Vagina (tissue), 2 donors: ENCODE measurements around the gene ALS2CL.

ENCODE experiments used
- POLR2A ChIP-seq, 2 donors: fragments of 450-650 bp; IDR thresholded peaks; one replicate each; pipeline ENCODE4 v1.6.1; 2017; ENCODE audit warnings: antibody characterized with exemption in 2 of 2, mild to moderate bottlenecking in 2 of 2, moderate library complexity in 2 of 2
- TF ChIP-seq, protein P1 (sequence below), 3 experiments: fragments of 450-650 bp in 2 of 3; fragments of 200-600 bp in 1 of 3; sonication (generic) in 1 of 3; IDR thresholded peaks; one replicate each; pipeline ENCODE4 v1.5.1; 2017 to 2019; ENCODE audit warnings: antibody characterized with exemption in 3 of 3, mild to moderate bottlenecking in 2 of 3, moderate library complexity in 2 of 3

DNA sequence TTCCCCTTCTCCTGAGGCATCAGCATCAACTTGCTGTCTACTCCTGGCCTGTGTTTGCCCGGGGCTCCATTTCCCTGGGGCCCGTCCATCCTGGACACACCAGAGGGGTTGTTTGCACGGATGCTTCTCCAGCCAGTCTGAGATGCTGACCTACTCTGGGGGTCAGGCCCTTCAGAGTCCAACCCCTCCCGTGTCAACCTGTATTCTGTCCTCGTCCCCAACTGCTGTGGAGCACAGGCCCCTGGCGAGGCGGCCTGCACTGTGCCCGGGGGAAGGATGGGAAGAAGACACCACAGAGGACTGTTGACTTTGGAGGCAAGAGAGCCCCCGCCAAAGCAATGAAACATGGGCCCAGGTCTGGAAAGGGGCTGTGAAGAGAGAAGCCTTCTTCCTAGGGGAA, 25.8 kb downstream of the ALS2CL start:
- TF ChIP-seq POLR2A (IDR thresholded peaks at IDR 0.05), result no peak
- TF ChIP-seq, protein P1, sequence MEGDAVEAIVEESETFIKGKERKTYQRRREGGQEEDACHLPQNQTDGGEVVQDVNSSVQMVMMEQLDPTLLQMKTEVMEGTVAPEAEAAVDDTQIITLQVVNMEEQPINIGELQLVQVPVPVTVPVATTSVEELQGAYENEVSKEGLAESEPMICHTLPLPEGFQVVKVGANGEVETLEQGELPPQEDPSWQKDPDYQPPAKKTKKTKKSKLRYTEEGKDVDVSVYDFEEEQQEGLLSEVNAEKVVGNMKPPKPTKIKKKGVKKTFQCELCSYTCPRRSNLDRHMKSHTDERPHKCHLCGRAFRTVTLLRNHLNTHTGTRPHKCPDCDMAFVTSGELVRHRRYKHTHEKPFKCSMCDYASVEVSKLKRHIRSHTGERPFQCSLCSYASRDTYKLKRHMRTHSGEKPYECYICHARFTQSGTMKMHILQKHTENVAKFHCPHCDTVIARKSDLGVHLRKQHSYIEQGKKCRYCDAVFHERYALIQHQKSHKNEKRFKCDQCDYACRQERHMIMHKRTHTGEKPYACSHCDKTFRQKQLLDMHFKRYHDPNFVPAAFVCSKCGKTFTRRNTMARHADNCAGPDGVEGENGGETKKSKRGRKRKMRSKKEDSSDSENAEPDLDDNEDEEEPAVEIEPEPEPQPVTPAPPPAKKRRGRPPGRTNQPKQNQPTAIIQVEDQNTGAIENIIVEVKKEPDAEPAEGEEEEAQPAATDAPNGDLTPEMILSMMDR (IDR thresholded peaks at IDR 0.05), result no peak
